ENCODE measurements around the gene FAM222A.

DNA sequence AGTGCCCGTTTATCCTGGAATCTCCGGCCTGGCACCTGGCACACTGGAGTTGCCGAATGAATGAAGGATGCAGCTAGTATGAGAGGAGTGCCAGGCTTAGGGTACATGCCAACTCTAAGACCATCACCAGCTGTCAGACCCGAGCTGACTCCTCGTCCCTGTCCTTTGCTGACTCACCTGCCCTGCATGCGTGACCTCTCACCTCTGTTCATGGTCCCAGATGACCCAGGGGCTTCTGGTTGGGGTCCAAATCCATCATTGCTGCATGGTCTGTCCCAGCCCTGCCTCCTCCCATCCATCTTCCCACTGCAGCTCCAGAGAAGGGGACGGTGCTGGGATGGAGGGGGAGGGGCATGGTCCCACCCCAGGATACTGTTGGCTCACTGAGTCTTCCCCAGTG, 9.9 kb upstream of the FAM222A start:
- TF ChIP-seq, protein P1, sequence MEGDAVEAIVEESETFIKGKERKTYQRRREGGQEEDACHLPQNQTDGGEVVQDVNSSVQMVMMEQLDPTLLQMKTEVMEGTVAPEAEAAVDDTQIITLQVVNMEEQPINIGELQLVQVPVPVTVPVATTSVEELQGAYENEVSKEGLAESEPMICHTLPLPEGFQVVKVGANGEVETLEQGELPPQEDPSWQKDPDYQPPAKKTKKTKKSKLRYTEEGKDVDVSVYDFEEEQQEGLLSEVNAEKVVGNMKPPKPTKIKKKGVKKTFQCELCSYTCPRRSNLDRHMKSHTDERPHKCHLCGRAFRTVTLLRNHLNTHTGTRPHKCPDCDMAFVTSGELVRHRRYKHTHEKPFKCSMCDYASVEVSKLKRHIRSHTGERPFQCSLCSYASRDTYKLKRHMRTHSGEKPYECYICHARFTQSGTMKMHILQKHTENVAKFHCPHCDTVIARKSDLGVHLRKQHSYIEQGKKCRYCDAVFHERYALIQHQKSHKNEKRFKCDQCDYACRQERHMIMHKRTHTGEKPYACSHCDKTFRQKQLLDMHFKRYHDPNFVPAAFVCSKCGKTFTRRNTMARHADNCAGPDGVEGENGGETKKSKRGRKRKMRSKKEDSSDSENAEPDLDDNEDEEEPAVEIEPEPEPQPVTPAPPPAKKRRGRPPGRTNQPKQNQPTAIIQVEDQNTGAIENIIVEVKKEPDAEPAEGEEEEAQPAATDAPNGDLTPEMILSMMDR (optimal IDR thresholded peaks at IDR 0.05 in 1 of 3, IDR thresholded peaks at IDR 0.05 in 1 of 3, conservative IDR thresholded peaks at IDR 0.05 in 1 of 3; ENCODE audit: extremely low read depth in 1 of 3, insufficient read depth in 2 of 3, low read length in 3 of 3), result no peak
- no peak for TF ChIP-seq EZH2 (IDR thresholded peaks at IDR 0.05; ENCODE audit: low read length)

All from keratinocyte (primary cell).